DMS153 (cell line): ENCODE measurements around the gene COL1A2.

Experiments
- DNase-seq: peaks from one replicate; lab custom pipeline; 2025; lab: John Stamatoyannopoulos, UW

Gene COL1A2

GRCh38 chr7:94394437-94395140 lies at the start of gene COL1A2:
COL1A2 (plus strand) TSS chr7:94394895; CDS start chr7:94395032, 137 bp downstream.
- peak; percentile 5 for DNase-seq

- DNase-seq, result no peak
Observed at GRCh38 chr7:94345907-94346306, 48.8 kb upstream of the COL1A2 start.

GRCh38 chr7:94348142-94348541 lies 46.6 kb upstream of the COL1A2 start:
- no peak for DNase-seq

DNA sequence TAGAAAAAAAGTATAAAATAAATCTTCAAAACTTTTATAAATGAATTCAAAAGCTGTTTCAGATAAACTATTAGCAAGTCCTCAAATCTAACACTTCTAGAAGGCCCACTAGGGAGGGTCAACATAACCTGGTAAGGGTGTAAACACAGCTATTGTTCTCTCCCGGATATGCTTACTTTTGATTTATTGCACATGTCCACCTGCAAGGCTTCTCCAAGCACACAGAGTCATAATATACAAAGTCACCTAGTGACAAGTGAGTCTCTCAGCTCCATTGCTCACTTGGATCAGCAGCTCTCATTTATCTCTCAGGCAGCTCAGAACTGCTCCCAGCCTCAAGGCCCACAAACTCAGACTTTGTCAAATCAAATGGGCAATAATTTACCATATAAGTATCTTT lies 44.0 kb upstream of the COL1A2 start:
- peak; percentile 93 for DNase-seq

DNA sequence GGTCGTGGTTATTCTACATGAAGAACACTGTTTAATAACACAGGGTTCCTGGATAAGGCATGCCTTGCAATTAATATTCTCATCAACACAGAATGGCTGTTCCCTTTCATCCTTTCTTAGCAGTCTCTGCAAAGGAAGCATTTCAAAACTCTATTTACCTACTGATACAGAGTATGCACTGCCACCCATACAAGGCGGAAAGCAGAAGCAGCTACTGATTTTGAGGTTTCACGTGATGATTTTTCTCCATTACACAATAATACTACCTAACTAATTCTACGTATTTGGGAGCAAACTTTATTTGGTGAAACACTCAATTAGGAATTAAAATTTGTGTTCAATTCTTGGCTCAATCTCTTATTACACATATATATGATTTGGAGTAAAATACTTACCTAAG lies 43.0 kb upstream of the COL1A2 start:
- DNase-seq, result no peak

GRCh38 chr7:94352887-94353286 lies 41.8 kb upstream of the COL1A2 start:
- no peak for DNase-seq

DNA sequence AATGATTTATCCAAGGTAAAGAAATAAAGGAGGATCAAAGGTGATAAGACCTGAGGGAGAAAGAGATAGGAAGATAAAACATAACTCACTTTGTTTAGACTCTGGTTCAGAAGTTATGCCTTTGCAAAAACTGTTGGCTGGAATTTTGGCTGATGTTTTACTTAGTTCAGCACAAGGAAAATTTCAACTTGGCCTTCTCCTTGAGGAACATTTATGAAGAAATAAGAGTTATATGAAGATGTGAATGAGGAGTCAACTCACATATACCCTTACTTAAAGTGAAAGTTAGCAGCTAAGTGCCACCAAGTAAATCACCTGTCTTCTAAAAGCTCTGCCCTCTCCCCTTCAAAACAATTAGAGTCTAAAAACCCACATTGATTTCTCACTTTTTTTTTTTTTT lies 39.7 kb upstream of the COL1A2 start:
- DNase-seq, result no peak

- DNase-seq, result no peak
Observed at GRCh38 chr7:94355454-94355853, 39.2 kb upstream of the COL1A2 start.

GRCh38 chr7:94357076-94357475 lies 37.6 kb upstream of the COL1A2 start:
- DNase-seq, result no peak

DNA sequence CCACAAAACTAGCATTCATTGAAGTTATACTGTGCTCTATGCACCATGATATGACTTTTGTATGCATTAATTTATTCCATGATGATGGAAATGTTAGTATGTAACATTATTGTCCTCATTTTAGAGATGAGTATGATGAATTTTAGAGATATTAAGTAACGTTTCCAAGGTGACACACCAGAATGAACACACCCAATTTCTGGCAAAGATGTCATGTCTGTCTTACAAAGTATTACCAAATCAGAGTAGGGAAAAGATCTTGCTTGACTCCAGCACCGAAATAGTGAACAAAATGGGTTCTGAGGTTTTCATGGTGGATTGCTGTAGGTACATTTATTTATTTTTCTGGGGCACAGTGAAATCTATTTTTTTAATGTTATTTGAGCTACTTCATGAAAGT lies 33.8 kb upstream of the COL1A2 start:
- DNase-seq, result no peak

DNA sequence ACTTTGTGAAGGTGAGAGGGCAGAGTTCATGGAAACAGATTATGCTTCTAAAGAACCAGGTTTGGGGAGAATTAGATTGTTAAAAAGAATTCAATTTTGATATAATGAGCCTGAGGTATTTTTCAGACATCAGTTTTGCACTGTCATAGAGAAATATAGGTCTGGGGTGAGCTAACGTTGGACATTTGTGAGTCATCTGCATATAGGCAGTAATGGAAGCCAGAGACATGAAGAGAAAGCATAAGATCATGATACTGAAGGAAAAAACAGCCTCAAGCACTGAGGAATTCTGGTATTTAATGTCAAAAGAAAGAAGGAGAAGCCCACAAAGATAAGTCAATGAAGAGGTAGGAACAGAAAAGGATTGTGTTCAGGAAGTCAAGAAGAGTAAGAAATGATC lies 32.4 kb upstream of the COL1A2 start:
- no peak for DNase-seq

GRCh38 chr7:94364816-94365215 lies 29.9 kb upstream of the COL1A2 start:
- DNase-seq, result no peak

- DNase-seq, result no peak
Observed at GRCh38 chr7:94366163-94366562, 28.5 kb upstream of the COL1A2 start.

GRCh38 chr7:94366832-94367231 lies 27.9 kb upstream of the COL1A2 start:
- DNase-seq, result no peak

DNA sequence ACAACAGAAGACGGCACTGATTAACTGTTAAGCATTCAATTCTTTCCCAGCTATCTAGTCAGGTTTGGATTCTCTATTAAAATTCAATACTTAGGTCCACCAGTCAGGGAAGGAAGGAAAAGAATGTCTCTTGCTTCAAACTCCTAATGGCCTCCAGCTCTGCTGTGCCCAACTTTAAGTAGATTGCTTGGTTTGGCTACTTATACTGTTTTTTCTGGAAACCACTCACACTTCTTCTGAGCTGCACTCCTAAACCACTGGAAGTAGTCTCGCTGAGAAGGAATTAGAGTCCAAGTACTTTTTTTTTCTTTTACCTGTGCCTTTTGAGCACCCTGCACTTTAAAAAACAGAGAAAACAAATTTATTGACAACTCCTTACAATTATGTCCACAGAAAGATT lies 26.7 kb upstream of the COL1A2 start:
- DNase-seq, result no peak

- DNase-seq, result no peak
Observed at GRCh38 chr7:94368371-94368791, 26.3 kb upstream of the COL1A2 start.

GRCh38 chr7:94374231-94374630 lies 20.5 kb upstream of the COL1A2 start:
- no peak for DNase-seq

- DNase-seq, result no peak
Observed at GRCh38 chr7:94374721-94375566, 19.8 kb upstream of the COL1A2 start.

DNA sequence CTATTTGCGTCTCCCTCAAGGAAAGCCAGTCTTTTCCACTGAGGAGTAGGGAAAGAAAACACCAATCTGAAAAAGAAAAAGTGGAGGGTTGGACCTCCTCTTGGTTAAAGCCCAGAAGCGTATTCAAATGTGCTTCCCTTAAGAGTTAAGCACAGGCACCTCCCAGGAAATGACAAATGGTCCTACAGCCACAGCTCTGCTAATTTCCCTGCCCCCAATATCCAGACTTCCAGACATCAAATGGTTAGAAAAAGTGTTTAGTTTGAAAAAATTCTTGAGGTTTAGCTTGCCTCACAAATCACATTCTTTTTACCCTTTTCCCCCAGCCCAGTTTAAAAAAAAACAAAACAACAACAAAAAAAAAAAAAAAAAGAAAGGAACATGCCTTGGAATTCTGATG lies 19.0 kb upstream of the COL1A2 start:
- DNase-seq, result no peak

DNA sequence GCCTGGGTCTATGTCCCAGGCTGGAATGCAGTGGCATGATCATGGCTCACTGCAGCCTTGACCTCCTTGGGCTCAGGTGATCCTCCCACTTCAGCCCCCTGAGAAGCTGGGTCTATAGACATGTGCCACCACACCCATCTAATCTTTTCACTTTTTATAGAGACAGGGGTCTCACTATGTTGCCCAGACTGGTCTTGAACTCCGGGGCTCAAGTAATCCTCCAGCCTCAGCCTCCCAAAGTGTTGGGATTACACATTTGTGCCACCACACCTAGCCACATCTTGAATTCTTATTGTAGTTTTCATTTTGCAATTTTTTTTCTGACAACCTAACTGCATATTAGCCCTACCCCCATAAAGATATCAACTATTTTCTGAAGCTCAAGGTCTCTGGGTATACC lies 18.4 kb upstream of the COL1A2 start:
- no peak for DNase-seq

DNA sequence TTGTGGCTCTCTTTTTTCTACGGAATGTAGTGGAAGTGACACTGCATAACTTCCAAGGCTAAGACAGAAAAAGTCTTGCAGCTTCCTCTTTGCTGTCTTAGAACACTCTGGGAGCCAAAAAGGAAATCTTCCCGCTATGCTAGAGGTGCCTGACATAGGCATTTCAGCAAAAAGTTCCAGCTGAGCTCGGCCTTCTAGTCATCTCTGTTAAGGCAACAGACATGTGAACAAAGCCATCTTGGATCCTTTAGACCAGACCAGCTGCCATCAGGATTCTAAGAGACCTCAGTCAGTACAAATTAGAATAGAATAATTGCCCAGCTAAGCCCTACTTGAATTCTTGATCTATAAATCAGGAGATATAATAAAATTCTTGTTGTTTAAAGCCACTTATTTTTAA lies 16.3 kb upstream of the COL1A2 start:
- DNase-seq, result no peak

GRCh38 chr7:94380264-94380663 lies 14.4 kb upstream of the COL1A2 start:
- DNase-seq, result no peak

DNA sequence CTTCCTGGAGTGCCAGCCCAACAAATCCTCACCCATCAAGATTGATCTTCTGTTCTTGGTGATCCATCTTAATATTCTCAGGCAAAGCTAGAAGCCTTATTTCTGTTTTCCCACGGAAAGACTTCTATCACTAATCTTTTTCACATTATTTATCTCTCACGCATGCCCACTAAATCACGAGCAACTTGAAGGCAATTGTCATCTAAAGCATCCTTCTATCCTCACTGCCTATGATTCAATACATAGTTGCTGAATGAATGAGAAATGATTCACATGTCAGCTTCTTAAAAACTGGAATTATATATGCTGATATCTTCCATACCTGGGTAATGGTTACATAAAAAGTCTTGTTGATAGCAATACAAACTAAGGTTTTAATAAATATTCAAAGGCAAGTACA lies 12.6 kb upstream of the COL1A2 start:
- no peak for DNase-seq

- DNase-seq, result no peak
Observed at GRCh38 chr7:94382746-94383145, 11.9 kb upstream of the COL1A2 start.
